Sigmoid colon (tissue), 7 donors: ENCODE measurements around the gene PEX14. TPM values are rescaled to one million over a fixed set of nuclear protein-coding genes. Genes with fewer than 3 reads are reported as not detected.

ENCODE experiments used
- DNase-seq: peaks from one replicate; pipeline ENCODE4 v3.0.0-alpha.2; 2019
- H3K27ac ChIP-seq, 4 donors: fragments of 200-600 bp; sonication (generic); one replicate each; pipeline ENCODE4 v1.5.1; 2016 to 2019; ENCODE audit warnings: mild to moderate bottlenecking in 1 of 4
- H3K27me3 ChIP-seq, 3 donors: fragments of 200-600 bp; sonication (generic); one replicate each; pipeline ENCODE4 v1.5.1; 2019; ENCODE audit warnings: mild to moderate bottlenecking in 1 of 3
- H3K36me3 ChIP-seq, 4 donors: fragments of 200-600 bp; sonication (generic); one replicate each; pipeline ENCODE4 v1.5.1; 2016 to 2019
- H3K4me1 ChIP-seq, 4 donors: fragments of 200-600 bp; sonication (generic); one replicate each; pipeline ENCODE4 v1.5.1; 2017 to 2019
- H3K4me3 ChIP-seq, 4 donors: fragments of 200-600 bp; sonication (generic); one replicate each; pipeline ENCODE4 v1.5.1; 2017 to 2019; ENCODE audit warnings: mild to moderate bottlenecking in 2 of 4, moderate library complexity in 1 of 4
- H3K9me3 ChIP-seq, 4 donors: fragments of 200-600 bp in 3 of 4; sonication (generic) in 3 of 4; one replicate each; pipeline versions ENCODE4 v1.5.1 to v1.6.1; 2013 to 2019
- EP300 ChIP-seq, 4 donors: sonication (generic); formaldehyde crosslinking; IDR thresholded peaks; one replicate each; pipeline ENCODE4 v1.6.1; 2017; ENCODE audit warnings: antibody characterized with exemption in 4 of 4
- POLR2A ChIP-seq, 2 donors: fragments of 450-650 bp; IDR thresholded peaks; one replicate each; pipeline ENCODE4 v1.6.1; 2016; ENCODE audit warnings: antibody characterized with exemption in 2 of 2, mild to moderate bottlenecking in 2 of 2, moderate library complexity in 2 of 2
- POLR2AphosphoS5 ChIP-seq, 4 donors: sonication (generic); formaldehyde crosslinking; IDR thresholded peaks; one replicate each; pipeline ENCODE4 v1.6.1; 2017; ENCODE audit warnings: antibody characterized with exemption in 4 of 4
- WGBS, 2 donors: extraction: QIAGEN DNeasy Blood & Tissue Kit; methylation state at CpG; one replicate each; pipeline ENCODE4 v1.1.7; 2013; 5-methylcytosine and 5-hydroxymethylcytosine counted together
- intact Hi-C: fragments of 100-400 bp; cut with DNase I; formaldehyde crosslinking; loops from one replicate; pipeline ENCODE4 v1.15.1; 2023
- polyA plus RNA-seq, 3 donors: library from polyadenylated mRNA; stranded (reverse); fragments of 200-250 nt; gene quantifications; one replicate each; pipeline ENCODE4 v1.2.3, GENCODE V29; 2013
- total RNA-seq, 4 donors: library from RNA; depleted of rRNA; stranded (reverse); fragments of >200 nt; gene quantifications; one replicate each; pipeline ENCODE4 v1.1.0, GENCODE V29; 2016
- TF ChIP-seq, protein P1 (sequence below), 4 experiments: fragments of 450-650 bp in 3 of 4; fragments of 200-600 bp in 1 of 4; IDR thresholded peaks; one replicate each; pipeline ENCODE4 v1.5.1; 2016 to 2019; ENCODE audit warnings: antibody characterized with exemption in 4 of 4, mild to moderate bottlenecking in 3 of 4, moderate library complexity in 2 of 4
- donor health status: healthy with polysubstance abuse.
- donor health status: Bipolar disorder and iron deficiency.
- donor health status: healthy.

The PEX14 gene
- total and polyA plus RNA-seq, 7 donors: 8.3 to 23.3 (median 14.4) TPM

DNA sequence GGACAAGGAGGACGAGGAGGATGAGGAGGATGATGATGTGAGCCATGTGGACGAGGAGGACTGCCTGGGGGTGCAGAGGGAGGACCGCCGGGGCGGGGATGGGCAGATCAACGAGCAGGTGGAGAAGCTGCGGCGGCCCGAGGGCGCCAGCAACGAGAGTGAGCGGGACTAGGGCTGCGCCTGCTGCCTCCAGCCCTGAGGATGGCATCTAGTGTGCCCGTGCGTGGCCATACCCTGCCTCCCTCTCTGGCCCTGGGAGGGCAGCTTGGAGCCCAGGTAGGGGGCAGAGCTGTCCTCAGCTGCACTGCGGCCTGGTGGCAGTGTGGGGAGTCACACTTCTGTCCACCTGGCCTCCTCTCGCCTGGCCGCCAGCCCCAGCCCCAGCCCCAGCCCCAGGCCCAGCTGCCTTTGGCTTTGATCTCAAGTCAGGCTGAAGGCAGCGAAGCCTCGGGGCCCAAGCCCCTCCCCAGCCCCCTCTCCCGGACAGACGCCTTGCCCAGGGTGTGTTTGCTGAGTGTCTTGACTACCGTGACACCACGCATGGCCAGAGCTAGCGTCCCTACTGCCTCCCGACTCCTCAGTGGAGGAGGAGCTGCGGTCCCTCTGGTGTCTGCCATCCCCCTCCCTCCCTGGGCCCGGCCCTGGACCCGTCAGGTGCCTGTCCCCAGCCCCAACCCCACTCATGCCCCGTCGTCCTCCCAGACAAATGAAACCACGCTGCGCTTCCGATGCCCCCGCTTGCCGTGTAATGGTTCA, 155.2 kb downstream of the PEX14 start:
- Histone ChIP-seq H3K4me1 (peaks cover 0 to 39% (median 29%) of the 10 kb centered on the region in 4 donors), H3K27ac (peak overlapping the region; percentile 68 to 84 (median 72)), H3K27me3 (no peaks in the 10 kb centered on the region), H3K36me3 (peaks cover 0 to 16% (median 5%) of the 10 kb centered on the region in 4 donors), H3K4me3 (no peak overlapping the region), H3K9me3 (no peaks in the 10 kb centered on the region)
- WGBS, 2 donors: 94% methylated on average over 36 of the region's 36 CpGs
- intact Hi-C loops: loop anchor here (2.0 to 10.0 kb wide), 2 partner anchors 99 to 225 kb away; no protein-coding TSS in a partner anchor
- DNase-seq: peak; percentile 61
- TF ChIP-seq POLR2A (IDR thresholded peaks at IDR 0.05) (no peak), POLR2AphosphoS5 (IDR thresholded peaks at IDR 0.05) (no peak), EP300 (IDR thresholded peaks at IDR 0.05) (no peak)
- TF ChIP-seq, protein P1, sequence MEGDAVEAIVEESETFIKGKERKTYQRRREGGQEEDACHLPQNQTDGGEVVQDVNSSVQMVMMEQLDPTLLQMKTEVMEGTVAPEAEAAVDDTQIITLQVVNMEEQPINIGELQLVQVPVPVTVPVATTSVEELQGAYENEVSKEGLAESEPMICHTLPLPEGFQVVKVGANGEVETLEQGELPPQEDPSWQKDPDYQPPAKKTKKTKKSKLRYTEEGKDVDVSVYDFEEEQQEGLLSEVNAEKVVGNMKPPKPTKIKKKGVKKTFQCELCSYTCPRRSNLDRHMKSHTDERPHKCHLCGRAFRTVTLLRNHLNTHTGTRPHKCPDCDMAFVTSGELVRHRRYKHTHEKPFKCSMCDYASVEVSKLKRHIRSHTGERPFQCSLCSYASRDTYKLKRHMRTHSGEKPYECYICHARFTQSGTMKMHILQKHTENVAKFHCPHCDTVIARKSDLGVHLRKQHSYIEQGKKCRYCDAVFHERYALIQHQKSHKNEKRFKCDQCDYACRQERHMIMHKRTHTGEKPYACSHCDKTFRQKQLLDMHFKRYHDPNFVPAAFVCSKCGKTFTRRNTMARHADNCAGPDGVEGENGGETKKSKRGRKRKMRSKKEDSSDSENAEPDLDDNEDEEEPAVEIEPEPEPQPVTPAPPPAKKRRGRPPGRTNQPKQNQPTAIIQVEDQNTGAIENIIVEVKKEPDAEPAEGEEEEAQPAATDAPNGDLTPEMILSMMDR (IDR thresholded peaks at IDR 0.05): no peak

DNA sequence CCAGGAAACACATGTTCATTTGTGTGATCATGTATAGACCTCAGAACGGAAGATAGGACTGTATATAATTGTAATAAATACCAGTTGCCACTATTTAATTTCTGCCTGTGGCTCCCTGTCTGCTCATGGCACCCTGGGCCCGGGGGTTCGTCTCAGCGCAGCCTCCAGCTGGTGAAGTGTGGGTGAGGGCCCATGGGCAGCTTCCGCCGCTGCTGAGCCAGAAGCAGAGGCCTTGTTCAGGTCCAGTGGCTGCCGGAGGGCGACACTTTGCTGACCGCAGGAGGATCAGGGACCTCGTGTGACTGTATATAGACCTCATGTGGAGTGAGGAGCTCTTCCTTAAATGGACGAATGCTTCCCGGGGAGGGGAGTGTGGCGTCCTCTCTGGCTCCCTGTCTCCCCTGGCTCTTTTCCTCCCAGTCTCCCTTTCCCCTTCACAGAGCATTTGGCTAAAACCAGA, 155.9 kb downstream of the PEX14 start:
- Histone ChIP-seq H3K4me3 (no peak overlapping the region), H3K4me1 (peaks cover 0 to 46% (median 36%) of the 10 kb centered on the region in 4 donors), H3K36me3 (peaks cover 0 to 11% (median 5%) of the 10 kb centered on the region in 4 donors), H3K9me3 (no peaks in the 10 kb centered on the region), H3K27ac (peak overlapping the region; percentile 49 to 84 (median 72)), H3K27me3 (no peaks in the 10 kb centered on the region)
- TF ChIP-seq POLR2A (IDR thresholded peaks at IDR 0.05) (no peak), EP300 (IDR thresholded peaks at IDR 0.05) (no peak), POLR2AphosphoS5 (IDR thresholded peaks at IDR 0.05) (no peak)
- TF ChIP-seq, protein P1 (IDR thresholded peaks at IDR 0.05): no peak
- WGBS, 2 donors: 89 to 91% methylated on average over 13 of the region's 13 CpGs
- intact Hi-C loops: no loop called here
- DNase-seq: peak; percentile 63

DNA sequence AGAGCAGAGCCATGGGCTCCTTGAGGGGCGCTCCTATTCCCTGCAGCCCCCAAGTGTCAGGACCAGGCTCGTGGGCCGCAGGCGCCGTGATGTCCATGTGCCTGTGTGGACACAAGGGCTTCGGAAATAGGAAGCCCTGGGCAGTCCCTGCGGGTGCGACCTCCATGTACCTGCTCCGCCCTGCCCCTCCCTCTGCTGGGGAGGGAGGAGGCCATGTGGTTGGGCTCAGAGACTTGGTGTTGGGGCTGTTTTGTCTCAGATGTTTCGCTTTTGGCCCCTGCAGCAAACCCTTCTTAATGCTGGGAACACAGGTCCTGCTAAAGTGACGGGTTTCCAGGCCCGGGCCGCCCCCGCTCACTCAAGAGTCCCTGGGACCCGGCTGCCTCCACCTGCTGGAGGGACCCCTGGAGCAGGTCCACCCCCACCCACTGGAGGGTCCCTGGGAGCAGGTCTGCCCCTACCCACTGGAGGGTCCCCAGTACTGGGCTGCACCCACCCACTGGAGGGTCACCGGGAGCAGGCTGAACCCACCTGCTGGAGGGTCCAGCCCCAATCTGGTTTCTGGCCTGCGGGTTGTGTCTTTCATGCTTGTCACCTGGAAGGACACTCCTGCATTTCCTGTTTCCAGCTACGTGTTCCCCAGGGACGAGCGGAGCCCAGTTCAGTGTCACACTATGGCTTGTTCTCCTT, 156.5 kb downstream of the PEX14 start:
- Histone ChIP-seq H3K27ac (peak overlapping the region; percentile 49 to 84 (median 72)), H3K27me3 (no peaks in the 10 kb centered on the region), H3K4me3 (no peak overlapping the region), H3K36me3 (peaks cover 0 to 11% (median 5%) of the 10 kb centered on the region in 4 donors), H3K4me1 (peaks cover 0 to 52% (median 42%) of the 10 kb centered on the region in 4 donors), H3K9me3 (no peaks in the 10 kb centered on the region)
- TF ChIP-seq POLR2A (IDR thresholded peaks at IDR 0.05) (no peak), POLR2AphosphoS5 (IDR thresholded peaks at IDR 0.05) (peak in 1 of 4 donors; percentile 15), EP300 (IDR thresholded peaks at IDR 0.05) (no peak)
- TF ChIP-seq, protein P1 (IDR thresholded peaks at IDR 0.05): no peak
- WGBS, 2 donors: 88 to 93% methylated on average over 20 of the region's 20 CpGs
- intact Hi-C loops: no loop called here
- DNase-seq: peak; percentile 61

DNA sequence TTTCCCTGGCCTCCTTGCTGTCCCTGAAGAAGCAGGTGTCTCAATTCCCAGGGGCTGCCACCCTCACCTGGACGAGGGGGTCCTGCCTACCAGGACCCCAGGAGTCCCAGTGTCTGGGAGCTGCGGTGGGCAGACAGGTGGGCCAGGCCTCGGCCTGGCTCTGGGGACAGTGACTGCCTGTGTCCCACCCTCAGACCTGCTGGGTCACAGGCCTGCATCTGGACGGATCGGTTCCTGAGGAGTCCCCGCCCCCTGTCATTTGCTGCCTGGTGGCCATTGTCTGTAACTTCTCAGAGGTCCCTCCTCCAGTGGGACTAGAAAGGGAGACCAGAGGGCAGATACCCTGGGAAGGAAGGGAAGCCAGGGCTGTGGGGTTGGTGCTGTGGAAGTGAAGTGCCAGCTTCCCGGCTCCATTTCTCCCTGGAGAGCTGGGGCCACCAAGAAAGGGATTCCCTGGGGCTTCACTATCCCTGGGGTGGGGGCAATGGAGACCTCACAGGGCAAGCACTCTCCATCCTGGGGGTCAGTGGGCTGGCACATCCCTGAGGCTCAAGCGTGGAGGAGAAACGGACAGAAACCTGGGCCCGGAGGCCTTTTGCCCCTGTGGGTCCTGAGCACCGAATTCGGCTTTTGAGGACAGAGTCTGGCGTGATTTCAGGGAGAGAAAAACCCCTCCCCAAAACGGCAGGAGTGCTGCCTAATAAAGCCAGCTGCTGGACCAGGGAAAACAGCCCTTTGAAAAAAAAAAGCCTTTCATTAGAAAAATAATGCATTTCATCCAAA, 157.3 kb downstream of the PEX14 start:
- intact Hi-C loops: no loop called here
- peak; percentile 56 for DNase-seq
- peaks cover 0 to 11% (median 5%) of the 10 kb centered on the region in 4 donors for H3K36me3 ChIP-seq
- 85 to 88% methylated on average over 14 of the region's 14 CpGs for WGBS, 2 donors
- peak overlapping the region; percentile 49 to 84 (median 72) for H3K27ac ChIP-seq
- TF ChIP-seq EP300 (IDR thresholded peaks at IDR 0.05): no peak
- TF ChIP-seq POLR2AphosphoS5 (IDR thresholded peaks at IDR 0.05): no peak
- TF ChIP-seq POLR2A (IDR thresholded peaks at IDR 0.05): no peak
- TF ChIP-seq, protein P1 (IDR thresholded peaks at IDR 0.05): no peak
- no peaks in the 10 kb centered on the region for H3K9me3 ChIP-seq
- H3K4me1 ChIP-seq: peaks cover 0 to 57% (median 44%) of the 10 kb centered on the region in 4 donors
- H3K4me3 ChIP-seq: no peak overlapping the region
- no peaks in the 10 kb centered on the region for H3K27me3 ChIP-seq
